GM18526 (cell line): ENCODE measurements around the gene NUTM2E.

Experiments used
- POLR2A ChIP-seq: IDR thresholded peaks from 3 replicates; pipeline ENCODE4 v1.6.1; 2011; ENCODE audit not compliant: insufficient read length; ENCODE audit errors: extremely low read depth

The NUTM2E gene, protein sequence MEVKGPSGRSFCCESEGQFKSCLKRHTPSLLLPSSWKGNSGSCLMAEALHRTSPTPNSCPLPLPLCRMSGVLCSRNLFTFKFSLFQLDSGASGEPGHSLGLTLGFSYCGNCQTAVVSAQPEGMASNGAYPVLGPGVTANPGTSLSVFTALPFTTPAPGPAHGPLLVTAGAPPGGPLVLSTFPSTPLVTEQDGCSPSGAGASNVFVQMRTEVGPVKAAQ (N-terminal part only)

GRCh38 chr10:79826496-79827215, at the start of gene NUTM2E:
Gene NUTM2E (plus strand): TSS chr10:79826739. CDS start chr10:79841741, 15,002 bp downstream.
- TF ChIP-seq POLR2A, result peak; percentile 35
